MM.1S (cell line): Measurements from ENCODE around the gene PRR5.

Source experiments
- EZH2 ChIP-seq: fragments of 300-600 bp; sonication (generic); optimal IDR thresholded peaks from 2 replicates; pipeline ENCODE3; 2017; ENCODE audit warnings: low read depth, mild to moderate bottlenecking, antibody characterized with exemption, low read length, mixed read lengths
- EZH2phosphoT487 ChIP-seq: fragments of 300-600 bp; sonication (generic); IDR thresholded peaks from 2 replicates; pipeline ENCODE4 v1.6.1; 2018; ENCODE audit warnings: antibody characterized with exemption, low read length
- TF ChIP-seq, protein P1 (sequence below): fragments of 300-600 bp; sonication (generic); IDR thresholded peaks from 2 replicates; pipeline ENCODE4 v1.5.1; 2016; ENCODE audit warnings: antibody characterized with exemption, low read length, mixed read lengths

DNA sequence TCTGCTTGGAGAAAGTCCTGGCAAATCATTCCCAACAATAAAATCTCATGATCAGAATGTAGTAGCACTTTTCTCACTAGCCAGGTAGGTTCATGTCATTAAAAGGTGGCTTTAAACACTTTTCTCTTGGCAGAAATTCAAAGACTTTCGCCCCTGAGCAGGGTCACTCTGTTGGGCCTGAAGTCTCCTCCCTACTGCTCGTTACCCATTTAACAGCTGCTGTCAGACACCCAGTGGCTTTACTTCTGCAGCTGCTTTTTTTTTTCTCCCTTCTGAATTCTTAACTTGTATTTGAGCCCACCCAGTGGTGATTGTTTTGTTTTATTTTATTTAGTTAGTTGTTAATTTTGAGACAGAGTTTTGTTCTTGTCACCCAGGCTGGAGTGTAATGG lies 75.4 kb downstream of the PRR5 start:
- TF ChIP-seq EZH2 = no peak
- TF ChIP-seq, protein P1, sequence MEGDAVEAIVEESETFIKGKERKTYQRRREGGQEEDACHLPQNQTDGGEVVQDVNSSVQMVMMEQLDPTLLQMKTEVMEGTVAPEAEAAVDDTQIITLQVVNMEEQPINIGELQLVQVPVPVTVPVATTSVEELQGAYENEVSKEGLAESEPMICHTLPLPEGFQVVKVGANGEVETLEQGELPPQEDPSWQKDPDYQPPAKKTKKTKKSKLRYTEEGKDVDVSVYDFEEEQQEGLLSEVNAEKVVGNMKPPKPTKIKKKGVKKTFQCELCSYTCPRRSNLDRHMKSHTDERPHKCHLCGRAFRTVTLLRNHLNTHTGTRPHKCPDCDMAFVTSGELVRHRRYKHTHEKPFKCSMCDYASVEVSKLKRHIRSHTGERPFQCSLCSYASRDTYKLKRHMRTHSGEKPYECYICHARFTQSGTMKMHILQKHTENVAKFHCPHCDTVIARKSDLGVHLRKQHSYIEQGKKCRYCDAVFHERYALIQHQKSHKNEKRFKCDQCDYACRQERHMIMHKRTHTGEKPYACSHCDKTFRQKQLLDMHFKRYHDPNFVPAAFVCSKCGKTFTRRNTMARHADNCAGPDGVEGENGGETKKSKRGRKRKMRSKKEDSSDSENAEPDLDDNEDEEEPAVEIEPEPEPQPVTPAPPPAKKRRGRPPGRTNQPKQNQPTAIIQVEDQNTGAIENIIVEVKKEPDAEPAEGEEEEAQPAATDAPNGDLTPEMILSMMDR = no peak
- TF ChIP-seq EZH2phosphoT487 = no peak
